ENCODE measurements around the gene LMX1B.
"Not testable (repeated sequence)": the region's sequence is repeated elsewhere in the genome, so short reads cannot be mapped to it uniquely, and the experiment has no call there.

The LMX1B gene

DNA sequence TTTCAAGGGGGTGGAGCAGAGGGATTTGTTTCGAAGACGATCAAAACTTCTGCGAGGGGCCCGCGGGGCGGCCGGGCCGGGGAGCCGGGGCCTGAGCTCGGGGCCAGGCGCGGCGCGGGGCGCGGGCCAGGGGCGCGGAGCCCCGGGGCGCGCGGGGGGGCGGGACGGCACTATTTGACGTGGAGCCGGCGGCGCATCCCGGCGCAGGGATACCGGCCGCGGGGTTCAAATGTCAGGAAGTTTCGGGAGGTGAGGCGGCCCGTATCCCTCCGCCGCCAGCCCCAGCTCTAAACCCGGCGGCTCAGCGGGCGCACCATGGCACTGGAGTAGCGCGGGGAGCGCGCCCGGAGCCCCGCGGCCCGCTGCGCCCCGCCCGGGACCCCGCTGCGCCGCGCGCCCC is at the start of gene LMX1B:
Gene LMX1B, plus strand, starts transcription at position 278 of the 400 bp plus-strand sequence. CDS start 522 bp downstream, outside the sequence.
- peak; percentile 32 for DNase-seq

- DNase-seq, result no peak
These were observed 49.6 kb upstream of the LMX1B start for GRCh38 chr9:126564128-126564527.

GRCh38 chr9:126564716-126565115 is 49.0 kb upstream of the LMX1B start:
- no peak for DNase-seq

DNA sequence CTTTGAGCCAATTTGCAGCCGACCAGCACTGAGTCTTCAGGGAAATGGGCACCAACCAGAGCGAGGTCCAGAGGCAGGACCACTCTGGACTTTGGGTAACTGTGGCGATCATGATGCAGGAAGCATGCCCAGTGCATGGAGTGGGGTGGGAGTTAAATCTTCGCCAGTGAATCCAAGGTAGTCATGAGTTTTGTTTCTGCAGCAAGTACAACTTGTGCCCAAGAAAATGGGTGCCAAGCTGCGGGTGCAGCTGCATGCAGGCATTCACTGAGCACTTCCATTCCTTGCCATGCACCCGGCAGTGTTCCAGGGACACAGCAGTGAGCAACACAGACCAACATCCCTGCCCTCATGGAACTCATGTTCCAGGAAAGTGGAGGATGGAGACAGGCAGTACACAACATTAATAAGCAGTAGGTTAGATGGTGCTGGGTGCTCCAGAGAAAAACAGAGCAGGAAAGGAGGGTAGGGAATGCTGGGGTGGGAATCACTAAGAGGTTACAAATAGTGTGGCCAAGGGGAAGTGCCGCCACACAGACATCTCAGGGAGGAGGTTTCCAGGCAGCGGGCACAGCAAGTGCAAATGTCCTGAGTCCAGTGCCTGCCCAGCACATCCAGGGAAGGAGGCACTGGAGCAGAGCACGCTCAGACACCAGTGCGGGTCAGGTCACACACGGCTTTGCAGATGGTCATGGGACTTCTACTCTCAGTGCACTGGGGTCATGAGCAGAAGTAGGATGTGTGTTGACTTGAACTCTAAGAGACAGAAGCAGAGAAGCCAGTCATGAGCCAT is 48.2 kb upstream of the LMX1B start:
- no peak for DNase-seq

DNA sequence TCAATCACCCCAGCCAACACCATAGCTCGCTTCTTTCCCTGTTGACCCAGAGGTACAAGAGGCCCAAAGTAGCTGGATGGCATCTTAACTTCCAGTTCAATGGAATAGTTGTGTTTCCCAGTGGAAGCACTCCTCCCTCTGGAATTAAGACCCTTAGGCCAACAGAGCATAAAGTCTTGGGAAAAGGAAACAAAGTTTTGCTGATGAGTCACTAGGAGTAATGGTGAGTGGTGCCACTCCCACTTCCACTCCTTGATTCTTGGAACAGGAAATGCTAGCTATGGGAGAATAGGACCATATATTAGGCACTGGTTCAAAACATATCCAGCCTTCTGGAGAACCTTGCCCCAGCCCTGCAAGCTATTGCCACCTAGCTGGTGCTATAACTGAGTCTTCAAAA is 44.7 kb upstream of the LMX1B start:
- DNase-seq, result no peak

DNA sequence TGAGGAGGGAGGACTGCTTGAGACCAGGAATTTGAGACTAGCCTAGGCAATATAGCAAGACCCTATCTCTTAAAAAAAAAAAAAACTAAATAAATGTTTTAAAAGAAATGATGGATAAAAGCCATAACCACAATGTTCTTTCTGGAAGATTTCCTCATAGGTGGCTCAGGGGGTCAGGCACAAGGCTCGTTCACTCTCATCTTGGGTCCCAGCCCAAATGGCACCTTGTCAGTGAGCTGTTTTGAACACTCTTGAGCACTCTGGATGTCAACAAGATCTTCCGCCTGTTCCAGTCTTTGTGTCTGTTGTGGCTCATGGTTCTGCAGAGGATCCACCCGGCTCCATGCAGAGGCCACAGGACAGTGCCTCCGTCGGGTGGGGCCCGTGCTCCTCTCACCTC is 35.7 kb upstream of the LMX1B start:
- DNase-seq, result no peak

GRCh38 chr9:126580319-126580718 is 33.4 kb upstream of the LMX1B start:
- DNase-seq, result not testable (repeated sequence)

DNA sequence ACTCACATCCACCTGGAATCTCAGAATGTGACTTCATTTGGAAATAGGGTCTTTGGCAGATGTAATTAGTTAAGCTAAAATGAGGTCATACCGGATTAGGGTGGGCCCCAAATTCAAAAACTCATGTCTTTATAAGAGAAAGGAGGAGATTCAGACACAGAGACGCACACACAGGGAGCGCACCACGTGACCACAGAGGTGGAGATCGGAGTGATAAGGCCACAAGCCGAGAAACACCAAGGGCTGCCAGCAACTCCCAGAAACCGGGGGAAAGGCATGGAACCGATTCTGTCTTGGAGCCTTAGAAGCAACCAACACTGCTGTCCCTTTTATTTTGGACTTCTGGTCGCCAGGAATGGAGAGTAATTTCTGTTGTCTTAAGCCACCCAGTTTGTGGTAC is 31.8 kb upstream of the LMX1B start:
- DNase-seq, result no peak

- DNase-seq, result no peak
These were observed 31.3 kb upstream of the LMX1B start for GRCh38 chr9:126582427-126582826.

- no peak for DNase-seq
These were observed 30.5 kb upstream of the LMX1B start for GRCh38 chr9:126583144-126583760.

DNA sequence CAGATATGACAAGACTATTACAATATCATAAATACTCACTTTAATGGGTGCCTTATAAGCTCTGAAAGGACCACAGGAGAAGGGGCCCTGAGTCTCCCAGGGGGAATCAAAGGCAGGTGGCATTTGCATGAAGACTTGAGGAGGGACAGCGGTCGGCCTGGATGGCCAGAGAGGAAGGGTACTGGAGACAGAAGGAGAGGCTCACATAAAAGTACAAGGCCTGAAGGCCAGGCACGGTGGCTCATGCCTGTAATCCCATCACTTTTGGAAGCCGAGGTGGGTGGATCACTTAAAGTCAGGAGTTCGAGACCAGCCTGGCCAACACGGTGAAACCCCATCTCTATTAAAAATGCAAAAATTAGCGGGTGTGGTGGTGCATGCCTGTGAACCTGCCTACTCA is 29.1 kb upstream of the LMX1B start:
- no peak for DNase-seq

- DNase-seq, result no peak
These were observed 27.5 kb upstream of the LMX1B start for GRCh38 chr9:126586236-126586635.

GRCh38 chr9:126587187-126588185 is 26.2 kb upstream of the LMX1B start:
- no peak for DNase-seq

DNA sequence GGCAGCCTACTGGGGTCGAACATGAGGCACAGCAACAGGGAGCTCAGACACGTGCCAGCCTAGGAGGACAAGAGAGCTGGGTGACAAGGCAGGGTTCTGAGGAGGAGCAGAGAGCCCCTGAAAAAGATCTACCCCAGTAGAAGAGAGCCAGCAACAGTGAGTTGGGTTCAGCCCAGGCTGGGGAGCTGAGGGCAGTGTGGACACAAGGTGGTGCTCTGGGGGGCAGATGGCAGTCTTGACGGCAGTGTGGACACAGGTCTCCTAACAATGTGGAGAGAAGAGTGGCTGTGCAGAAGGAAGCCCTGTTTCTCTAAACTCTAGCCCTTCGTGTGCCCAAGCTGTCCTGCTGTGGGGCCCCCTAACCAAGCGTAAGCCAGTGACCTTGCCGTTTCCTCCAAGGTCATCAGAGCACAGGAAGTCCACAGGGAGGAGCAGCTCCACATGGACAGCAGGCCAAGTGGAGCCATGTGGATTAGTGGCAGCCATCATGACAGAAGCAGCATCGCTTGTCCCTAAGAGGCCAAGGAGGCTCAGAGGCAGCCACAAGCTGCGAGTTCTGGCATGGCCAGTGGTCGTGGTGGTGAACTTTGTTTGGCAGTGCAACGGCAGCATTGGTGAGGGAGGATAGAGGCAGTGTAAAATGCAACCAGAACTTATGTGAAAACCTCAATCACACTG is 25.1 kb upstream of the LMX1B start:
- no peak for DNase-seq

DNA sequence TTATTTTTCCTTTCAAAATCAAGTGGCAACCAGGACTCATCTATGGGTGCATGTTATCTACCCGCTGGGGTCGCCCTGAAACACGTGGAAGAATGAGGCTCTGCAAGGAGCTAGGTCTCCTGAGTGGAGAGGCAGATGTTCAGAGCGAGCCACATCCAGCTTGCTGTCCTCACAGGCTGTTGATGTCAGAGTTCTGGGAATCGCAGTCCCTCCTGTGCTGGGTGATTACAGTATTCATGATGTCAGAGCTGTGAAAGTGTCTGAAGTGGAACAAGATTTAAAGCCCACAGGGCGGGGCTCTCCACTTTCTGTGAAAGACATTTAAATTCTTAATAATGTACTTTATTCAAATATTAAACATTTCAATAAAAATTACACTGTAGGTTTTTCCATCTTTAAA is 24.4 kb upstream of the LMX1B start:
- DNase-seq, result no peak

GRCh38 chr9:126591083-126591482 is 22.6 kb upstream of the LMX1B start:
- no peak for DNase-seq

GRCh38 chr9:126591922-126592321 is 21.8 kb upstream of the LMX1B start:
- no peak for DNase-seq

DNA sequence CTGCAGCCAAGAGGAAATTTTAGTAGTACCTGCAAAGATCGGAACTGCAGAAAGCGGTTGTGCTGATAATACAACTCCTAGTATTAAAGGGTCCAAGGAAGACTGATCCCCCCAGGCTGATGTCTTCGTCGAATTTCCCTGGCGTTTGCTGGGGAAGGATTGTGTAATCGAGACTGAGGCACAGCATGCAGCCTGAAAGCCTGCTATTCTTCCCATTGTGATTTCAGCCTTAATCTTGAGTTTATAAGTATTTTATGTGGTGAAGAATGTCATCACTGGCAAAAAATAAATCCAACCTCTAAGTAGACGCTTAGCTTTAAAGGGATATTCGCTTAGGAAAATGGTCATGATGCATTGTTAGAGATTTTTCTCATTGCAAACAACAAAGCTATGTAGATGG is 21.3 kb upstream of the LMX1B start:
- no peak for DNase-seq

GRCh38 chr9:126595982-126596381 is 17.7 kb upstream of the LMX1B start:
- no peak for DNase-seq

DNA sequence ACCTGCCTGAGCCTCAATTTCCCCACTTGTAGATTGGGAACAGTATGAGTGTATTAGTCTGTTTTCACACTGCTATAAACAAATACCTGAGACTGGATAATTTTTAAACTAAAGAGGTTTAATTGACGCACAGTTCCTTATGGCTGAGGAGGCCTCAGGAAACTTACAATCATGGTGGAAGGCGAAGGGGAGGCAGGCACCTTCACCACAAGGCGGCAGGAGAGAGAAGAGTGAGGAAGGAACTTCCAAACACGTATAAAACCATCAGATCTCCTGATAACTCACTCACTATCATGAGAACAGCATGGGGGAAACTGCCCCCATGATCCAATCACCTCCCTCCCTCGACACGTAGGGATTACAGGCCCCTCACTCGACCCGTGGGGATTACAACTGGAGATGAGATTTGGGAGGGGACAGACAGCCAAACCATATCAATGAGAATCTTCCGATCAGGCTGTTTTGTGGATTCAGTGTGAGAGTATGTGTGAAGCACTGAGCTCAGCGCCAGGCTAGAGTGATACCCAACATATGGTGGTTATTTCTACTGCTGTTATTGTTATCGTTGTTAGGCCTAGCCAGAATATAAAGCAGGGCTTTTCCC is 14.6 kb upstream of the LMX1B start:
- no peak for DNase-seq

GRCh38 chr9:126604059-126605055 is 9.4 kb upstream of the LMX1B start:
- no peak for DNase-seq
